NCI-H2029 (cell line): ENCODE measurements around the gene CYP2D6.
"Not testable (repeated sequence)": the region's sequence is repeated elsewhere in the genome, so short reads cannot be mapped to it uniquely, and the experiment has no call there.

Source experiments
- DNase-seq: peaks from one replicate; lab custom pipeline; 2025; lab: John Stamatoyannopoulos, UW

The CYP2D6 gene

DNA sequence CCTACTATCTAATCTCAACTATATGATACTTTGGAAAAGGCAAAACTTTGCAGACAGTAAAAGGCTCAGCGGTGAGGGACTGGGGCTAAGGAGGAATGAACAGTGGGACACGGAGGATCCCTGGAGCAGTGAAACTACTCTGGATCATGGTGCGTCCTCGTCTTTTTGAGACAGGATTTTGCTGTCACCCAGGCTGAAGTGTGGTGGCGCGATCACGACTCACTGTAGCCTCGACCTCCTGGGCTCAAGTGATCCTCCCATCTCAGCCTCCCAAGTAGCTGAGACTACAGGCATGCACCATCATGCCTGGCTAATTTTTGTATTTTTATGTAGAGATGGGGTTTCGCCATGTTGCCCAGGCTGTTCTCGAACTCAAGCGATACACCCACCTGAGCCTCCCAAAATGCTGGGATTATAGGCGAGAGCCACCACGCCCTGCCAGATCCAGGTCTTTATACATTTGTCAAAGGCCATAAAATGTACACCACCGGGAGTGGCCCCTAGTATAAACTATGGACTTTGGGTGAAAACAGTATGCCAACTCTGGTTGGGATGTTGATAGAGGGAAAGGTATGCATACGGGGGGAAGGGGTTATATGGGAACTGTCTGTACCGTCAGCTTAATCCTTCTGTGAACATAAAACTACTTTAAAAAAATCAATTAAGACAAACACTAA is 28.0 kb upstream of the CYP2D6 start:
- no peak for DNase-seq

DNA sequence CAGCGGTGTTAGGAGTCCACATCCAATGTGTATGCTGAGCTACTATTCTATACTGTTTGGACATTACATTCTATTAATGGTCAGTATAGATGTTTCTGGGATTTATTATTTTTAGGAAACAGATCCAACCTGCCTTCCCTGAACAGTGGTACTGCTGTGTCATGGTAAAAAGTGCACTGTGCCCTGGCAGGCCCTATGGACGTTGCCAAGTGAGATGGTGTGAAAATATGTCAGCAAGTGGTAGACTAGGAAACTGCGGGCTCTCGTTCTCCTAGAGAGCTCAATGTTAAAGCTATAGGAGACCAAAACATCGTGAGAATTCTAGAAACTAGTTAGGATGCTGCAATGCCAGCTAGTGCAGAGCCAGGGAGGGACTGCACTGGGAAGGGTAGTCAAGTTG is 26.0 kb upstream of the CYP2D6 start:
- DNase-seq: no peak

DNA sequence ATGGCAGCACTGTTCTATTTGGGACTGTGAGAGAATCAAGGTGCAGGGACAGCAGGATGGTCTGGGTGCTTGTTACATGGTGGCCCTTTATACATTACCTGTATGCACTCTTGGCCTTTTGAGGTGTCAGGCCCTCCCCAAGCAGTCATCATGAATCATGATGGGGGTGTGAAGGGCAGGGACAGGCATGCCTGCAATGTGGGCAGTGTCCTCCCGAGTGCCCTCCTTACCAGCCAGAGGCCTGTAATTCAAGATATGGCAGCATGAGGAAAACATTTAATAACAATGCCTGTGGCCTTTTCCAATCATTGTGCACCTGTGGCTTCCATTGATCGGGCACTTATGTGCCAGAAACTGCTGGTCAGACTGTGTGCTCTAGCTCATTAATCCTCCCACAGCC is 25.5 kb upstream of the CYP2D6 start:
- DNase-seq: no peak

DNA sequence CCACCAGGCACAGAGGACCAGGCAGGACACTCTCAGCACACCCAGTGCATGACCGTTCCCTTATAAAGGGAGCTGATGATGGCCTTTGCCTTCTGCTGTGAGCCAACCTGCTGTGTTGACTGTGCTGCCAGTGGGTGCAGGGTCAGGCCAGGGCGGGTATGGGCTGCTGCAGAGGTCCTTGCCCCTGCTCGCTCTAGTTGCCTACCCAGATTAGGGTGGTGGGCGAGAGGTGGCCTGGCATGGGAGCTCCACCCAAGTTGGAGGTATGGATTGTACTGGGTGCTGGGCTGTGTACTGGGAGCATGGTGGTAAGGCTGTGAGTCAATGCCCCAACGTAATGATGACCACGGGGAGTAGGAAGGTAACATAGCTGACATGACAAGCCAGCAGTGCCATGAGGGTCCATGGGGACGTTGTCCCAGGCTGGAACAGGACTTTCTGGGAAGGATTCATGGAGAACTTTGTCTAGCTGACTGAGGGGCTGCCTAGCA is 24.5 kb upstream of the CYP2D6 start:
- no peak for DNase-seq

DNA sequence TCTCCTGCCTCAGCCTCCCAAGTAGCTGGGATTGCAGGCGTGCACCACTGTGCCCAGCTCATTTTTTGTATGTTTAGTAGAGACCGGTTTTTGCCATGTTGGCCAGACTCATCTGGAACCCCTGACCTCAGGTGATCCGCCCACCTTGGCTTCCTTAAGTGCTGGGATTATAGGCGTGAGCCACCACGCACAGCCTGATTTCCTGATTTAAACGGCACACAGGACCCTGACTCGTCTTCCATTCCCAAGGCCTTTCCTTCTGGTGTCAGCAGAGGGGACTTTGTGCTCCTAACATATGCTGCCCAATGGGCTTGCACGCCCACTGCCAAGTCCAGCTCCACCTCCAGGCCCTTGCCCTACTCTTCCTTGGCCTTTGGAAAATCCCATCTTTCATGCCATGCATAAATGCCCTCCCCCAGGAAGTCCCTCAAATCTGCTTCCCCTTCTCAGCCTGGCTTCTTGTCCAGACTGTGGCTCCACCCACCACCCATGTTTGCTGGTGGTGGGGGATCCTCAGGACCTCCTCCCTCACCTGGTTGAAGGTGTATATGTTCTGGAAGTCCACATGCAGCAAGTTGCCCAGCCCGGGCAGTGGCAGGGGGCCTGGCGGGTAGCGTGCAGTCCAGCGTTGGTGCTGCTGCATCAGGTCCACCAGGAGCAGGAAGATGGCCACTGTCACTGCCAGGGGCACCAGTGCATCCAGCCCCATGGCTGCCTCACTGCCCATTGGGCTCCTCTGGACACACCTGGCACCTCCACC is 23.9 kb upstream of the CYP2D6 start:
- no peak for DNase-seq

DNA sequence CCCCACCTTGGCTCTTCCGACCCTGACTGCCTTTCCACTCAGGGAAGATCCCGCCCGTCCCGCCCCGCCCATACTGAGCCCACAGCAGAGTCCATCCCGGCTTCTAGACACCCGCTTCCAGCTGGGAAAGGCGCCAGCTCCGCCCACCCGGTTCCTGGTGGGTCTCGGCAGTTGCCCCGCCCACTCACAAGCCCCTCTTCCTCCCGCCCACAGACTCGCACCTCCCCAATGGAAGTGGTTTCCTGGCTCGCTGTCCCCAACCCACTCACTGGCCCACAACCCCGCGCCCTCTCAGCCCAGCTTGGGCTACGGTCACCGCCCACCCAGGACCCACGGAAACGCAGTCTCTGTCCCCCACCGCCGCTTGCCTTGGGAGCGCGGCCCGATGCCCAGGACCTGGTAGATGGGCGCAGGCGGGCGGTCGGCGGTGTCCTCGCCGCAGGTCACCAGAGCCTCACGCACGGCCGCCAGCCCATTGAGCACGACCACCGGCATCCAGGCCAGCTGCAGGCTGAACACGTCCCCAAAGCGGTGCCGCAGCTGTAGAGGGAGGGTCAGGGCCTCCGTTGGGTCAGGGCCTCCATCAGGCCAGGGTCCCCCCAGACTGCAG is 22.2 kb upstream of the CYP2D6 start:
- DNase-seq: no peak

DNA sequence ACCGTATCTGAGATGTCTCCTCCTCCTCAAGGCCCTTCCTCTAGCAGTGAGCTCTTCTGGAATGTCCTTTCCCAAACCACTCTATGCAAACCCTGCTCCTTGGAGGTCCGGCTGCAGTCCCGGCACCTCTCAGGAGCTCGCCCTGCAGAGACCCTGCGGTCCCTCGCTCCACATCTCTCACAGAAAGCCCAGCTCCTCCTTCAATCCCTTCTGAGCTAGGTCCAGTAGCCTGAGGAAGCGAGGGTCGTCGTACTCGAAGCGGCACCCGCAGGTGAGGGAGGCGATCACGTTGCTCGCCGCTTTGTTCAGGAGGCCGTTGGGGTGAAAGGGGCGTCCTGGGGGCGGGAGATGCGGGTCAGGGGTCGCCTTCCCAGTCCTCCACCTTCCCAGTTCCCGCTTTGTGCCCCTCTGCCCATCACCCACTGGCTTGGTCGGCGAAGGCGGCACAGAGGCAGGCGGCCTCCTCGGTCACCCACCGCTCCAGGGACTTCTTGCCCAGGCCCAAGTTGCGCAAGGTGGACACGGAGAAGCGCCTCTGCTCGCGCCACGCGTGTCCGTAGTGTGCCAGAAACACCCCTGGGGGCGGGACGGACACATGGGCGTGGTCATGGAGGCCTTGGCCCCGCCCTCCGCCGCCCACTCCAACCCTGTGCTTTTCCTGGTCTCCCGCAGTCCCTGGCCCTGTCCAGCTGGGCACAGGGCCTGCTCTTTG is 21.5 kb upstream of the CYP2D6 start:
- no peak for DNase-seq

DNA sequence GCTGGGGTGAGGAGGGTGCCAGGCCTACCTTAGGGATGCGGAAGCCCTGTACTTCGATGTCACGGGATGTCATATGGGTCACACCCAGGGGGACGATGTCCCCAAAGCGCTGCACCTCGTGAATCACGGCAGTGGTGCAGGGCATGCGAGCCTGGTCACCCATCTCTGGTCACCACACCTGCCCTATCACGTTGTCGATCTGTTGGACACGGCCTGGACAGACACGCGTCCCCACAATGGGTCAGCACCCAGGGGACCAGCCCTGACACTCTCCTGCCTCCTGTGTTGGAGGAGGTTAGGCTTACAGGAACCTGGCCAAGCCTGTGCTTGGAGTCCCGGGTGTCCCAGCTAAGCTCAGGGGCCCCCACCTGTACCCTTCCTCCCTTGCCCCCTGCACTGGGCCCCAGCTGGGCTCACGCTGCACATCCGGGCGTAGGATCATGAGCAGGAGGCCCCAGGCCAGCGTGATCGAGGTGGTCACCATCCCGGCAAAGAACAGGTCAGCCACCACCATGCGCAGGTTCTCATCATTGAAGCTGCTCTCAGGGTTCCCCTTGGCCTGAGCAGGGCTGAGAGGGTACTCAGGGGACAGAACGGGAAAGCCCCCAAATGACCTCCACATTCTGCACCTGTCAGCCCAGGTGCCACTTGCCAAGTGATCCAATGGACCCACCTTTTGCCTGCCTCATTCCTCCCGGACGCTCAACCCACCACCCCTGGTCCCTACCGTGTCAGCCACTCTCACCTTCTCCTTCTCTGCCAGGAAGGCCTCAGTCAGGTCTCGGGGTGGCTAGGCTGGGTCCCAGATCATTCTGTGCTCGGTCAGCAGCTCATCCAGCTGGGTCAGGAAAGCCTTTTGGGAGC is 20.3 kb upstream of the CYP2D6 start:
- no peak for DNase-seq

DNA sequence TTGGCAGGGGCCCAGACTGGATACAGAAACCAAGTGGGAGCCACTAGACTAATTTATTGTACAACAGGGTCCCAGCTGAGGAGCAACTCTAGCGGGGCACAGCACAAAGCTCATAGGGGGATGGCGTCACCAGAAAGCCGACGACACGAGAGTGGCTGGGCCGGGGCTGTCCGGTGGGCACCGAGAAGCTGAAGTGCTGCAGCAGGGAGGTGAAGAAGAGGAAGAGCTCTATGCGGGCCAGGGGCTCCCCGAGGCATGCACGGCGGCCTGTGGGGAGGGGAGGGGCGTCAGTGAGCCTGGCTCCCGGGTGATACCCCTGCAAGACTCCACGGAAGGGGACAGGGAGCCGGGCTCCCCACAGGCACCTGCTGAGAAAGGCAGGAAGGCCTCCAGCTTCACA is 19.2 kb upstream of the CYP2D6 start:
- not testable (repeated sequence) for DNase-seq

DNA sequence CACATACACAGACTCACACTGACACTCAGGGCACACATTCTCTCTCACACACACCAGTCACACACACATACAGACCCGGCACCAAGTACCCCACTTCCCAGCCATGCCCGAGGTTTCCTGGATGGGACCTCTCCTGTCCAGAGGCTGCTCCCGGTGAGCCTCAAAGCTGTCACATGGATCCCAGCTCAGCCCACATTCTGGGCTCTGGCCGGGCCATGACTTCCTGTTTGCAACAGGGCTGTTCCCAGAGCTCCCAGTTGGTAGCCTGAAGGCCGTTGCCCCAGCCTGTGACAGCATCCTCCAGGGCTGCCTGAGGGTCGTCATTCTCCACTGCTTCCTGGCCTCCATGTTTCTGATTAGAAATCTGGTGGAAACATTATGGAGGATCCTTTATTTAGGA is 14.6 kb upstream of the CYP2D6 start:
- no peak for DNase-seq

DNA sequence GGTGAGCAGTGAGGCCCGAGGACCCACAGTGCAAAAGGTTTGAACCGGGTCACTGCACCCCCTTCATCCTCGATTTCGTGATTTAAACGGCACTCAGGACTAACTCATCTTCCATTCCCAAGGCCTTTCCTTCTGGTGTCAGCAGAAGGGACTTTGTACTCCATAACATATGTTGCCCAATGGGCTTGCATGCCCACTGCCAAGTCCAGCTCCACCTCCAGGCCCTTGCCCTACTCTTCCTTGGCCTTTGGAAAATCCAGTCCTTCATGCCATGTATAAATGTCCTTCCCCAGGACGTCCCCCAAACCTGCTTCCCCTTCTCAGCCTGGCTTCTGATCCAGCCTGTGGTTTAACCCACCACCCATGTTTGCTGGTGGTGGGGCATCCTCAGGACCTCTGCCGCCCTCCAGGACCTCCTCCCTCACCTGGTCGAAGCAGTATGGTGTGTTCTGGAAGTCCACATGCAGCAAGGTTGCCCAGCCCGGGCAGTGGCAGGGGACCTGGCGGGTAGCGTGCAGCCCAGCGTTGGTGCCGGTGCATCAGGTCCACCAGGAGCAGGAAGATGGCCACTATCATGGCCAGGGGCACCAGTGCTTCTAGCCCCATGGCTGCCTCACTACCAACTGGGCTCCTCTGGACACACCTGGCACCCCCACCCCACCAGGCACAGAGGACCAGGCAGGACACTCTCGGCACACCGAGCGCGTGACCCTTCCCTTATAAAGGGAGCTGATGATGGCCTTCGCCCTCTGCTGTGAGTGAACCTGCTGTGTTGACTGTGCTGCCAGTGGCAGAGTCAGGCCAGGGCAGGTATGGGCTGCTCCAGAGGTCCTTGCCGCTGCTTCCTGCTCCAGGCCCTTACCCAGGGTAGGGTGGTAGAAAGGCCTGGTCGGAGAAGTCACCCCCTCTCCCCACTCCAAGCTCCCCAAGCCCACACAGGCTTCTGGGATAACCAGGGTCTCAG is 13.5 kb upstream of the CYP2D6 start:
- not testable (repeated sequence) for DNase-seq

DNA sequence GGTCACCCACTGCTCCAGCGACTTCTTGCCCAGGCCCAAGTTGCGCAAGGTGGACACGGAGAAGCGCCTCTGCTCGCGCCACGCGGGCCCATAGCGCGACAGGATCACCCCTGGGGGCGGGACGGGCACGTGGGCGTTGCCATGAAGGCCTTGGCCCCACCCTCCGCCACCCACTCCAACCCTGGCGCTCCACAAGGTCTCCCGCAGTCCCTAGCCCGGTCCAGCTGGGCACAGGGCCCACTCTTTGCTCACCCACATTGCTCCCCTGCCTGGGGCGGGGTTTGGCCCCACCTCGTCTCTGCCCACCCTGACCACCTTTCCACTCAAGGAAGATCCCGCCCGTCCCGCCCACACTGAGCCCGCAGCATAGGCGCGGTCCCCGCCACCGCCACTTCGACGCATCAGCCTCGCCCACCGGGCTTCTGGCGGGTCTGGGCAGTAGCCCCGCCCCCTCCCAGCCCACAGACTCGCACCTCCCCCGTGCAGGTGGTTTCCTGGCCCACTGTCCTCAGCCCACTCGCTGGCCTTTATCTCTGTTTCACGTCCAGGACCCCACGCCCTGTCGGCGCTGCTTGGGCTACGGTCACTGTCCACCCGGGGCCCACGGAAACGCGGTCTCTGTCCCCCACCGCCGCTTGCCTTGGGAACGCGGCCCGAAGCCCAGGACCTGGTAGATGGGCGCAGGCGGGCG is 12.3 kb upstream of the CYP2D6 start:
- DNase-seq: no peak

DNA sequence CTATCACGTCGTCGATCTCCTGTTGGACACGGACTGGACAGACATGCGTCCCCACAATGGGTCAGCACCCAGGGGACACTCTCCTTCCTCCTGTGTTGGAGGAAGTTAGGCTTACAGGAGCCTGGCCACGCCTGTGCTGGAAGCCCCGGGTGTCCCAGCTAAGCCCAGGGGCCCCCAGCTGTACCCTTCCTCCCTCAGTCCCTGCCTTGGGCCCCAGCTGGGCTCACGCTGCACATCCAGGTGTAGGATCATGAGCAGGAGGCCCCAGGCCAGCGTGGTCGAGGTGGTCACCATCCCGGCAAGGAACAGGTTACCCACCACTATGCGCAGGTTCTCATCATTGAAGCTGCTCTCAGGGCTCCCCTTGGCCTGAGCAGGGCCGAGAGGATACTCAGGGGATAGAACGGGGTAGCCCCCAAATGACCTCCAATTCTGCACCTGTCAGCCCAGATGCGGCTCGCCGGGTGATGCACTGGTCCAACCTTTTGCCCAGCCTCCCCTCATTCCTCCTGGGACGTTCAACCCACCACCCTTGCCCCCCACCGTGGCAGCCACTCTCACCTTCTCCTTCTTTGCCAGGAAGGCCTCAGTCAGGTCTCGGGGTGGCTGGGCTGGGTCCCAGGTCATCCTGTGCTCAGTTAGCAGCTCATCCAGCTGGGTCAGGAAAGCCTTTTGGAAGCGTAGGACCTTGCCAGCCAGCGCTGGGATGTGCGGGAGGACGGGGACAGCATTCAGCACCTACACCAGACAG is 10.9 kb upstream of the CYP2D6 start:
- DNase-seq: not testable (repeated sequence)

DNA sequence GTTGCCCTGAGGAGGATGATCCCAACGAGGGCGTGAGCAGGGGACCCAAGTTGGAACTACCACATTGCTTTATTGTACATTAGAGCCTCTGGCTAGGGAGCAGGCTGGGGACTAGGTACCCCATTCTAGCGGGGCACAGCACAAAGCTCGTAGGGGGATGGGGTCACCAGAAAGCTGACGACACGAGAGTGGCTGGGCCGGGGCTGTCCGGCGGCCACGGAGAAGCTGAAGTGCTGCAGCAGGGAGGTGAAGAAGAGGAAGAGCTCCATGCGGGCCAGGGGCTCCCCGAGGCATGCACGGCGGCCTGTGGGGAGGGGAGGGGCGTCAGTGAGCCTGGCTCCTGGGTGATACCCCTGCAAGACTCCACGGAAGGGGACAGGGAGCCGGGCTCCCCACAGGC is 9.5 kb upstream of the CYP2D6 start:
- DNase-seq: not testable (repeated sequence)

DNA sequence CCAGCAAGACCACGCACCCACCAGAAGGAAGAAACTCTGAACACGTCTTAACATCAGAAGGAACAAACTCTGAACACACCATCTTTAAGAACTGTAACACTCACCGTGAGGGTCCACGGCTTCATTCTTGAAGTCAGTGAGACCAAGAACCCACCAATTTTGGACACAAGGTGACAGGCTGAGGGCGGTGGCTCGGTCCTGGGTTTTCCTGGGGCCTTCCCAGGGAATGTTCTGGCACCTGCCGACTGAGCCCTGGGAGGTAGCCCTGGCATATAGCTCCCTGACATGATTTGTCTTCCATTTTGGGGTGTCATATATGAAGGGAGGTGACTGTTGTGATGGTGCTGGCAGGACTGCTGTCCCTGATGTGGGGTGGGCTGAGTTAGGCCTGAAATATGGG is 8.9 kb upstream of the CYP2D6 start:
- not testable (repeated sequence) for DNase-seq

DNA sequence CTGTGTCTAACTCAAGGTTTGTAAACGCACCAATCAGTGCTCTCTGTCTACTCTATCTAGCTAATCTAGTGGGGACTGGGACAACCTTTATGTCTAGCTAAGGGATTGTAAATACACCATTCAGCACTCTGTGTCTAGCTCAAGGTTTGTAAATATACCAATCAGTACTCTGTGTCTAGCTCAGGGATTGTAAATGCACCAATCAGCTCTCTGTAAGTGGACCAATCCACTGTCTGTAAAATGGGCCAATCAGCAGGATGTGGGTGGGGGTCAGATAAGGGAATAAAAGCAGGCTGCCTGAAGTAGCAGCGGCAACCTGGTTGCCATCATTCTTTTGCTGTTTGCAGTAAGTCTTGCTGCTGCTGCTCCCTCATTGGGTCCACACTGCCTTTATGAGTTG is 8.4 kb upstream of the CYP2D6 start:
- no peak for DNase-seq

DNA sequence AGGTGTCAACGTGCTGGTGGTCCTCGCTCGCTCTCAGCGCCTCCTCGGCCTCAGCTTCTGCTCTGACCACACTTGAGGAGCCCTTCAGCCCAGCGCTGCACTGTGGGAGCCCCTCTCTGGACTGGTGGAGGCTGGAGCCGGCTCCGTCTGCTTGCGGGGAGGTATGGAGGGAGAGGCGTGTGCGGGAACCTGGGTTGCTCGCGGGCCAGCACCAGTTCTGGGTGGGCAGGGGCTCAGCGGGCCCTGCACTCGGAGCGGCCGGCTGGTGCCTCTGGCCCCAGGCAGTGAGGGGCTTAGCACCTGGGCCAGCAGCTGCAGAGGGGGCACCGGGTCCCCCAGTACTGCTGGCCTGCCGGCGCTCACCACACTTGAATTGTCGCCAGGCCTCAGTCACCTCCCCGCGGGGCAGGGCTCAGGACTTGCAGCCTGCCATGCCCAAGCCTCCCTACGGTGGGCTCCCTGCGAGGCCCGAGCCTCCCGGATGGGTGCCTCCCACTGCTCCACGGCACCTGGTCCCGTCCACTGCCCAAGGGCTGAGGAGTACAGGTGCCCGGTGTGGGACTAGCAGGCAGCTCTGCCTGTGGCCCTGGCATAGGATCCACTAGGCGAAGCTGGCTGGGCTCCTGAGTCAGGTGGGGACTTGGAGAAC is 7.6 kb upstream of the CYP2D6 start:
- DNase-seq: no peak

DNA sequence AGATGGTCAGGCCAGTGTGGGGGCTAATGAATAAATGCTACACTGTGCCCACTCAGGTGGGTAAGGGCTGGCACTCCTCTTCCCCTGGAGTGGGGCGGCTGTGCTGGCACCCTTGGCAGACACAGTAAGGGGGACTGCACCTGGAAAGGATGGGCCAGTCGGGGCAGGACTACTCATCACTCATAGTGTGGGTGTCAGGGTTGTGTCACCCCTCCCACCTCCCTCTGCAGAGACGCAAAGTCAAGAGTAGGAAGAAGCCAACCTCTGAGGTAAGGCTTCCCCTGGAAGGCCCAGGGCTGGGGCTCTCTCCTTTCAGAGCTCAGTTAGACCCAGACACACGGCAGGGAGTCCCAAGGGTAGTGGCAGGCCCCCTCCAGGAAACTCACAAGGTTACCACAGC is 5.1 kb upstream of the CYP2D6 start:
- not testable (repeated sequence) for DNase-seq
